Upper lobe of left lung (tissue), 6 donors: ENCODE results near the gene ZFYVE1. TPM values are rescaled to one million over a fixed set of nuclear protein-coding genes. Genes with fewer than 3 reads are reported as not detected.

Experiments
- ATAC-seq, 2 donors: fragments of 200-7000 bp; cut with Tn5 transposase; one replicate each; pipeline ENCODE4 v1.9.1; 2022; ENCODE audit warnings: mild to moderate bottlenecking in 2 of 2, moderate library complexity in 2 of 2; ENCODE audit not compliant: low FRiP score in 2 of 2
- DNase-seq, 2 donors: peaks; one replicate each; pipeline ENCODE4 v3.0.0-alpha.2; 2019 to 2020
- H3K27ac ChIP-seq, 4 donors: fragments of 200-600 bp; sonication (generic); one replicate each; pipeline ENCODE4 v1.5.1; 2016 to 2019
- H3K27me3 ChIP-seq, 4 donors: fragments of 200-600 bp; sonication (generic); one replicate each; pipeline ENCODE4 v1.5.1; 2017 to 2019
- H3K36me3 ChIP-seq, 4 donors: fragments of 200-600 bp; sonication (generic); one replicate each; pipeline ENCODE4 v1.5.1; 2016 to 2019
- H3K4me1 ChIP-seq, 4 donors: fragments of 200-600 bp; sonication (generic); one replicate each; pipeline ENCODE4 v1.5.1; 2018 to 2019
- H3K4me3 ChIP-seq, 4 donors: fragments of 200-600 bp; sonication (generic); one replicate each; pipeline ENCODE4 v1.5.1; 2017 to 2019; ENCODE audit warnings: mild to moderate bottlenecking in 2 of 4, moderate library complexity in 1 of 4
- H3K9me3 ChIP-seq, 4 donors: fragments of 200-600 bp; sonication (generic); one replicate each; pipeline ENCODE4 v1.5.1; 2018 to 2019
- CTCF ChIP-seq, 6 experiments: fragments of 450-650 bp in 4 of 6; fragments of 200-600 bp in 2 of 6; sonication (generic) in 2 of 6; IDR thresholded peaks; one replicate each; pipeline ENCODE4 v1.5.1; 2016 to 2019; ENCODE audit warnings: antibody characterized with exemption in 6 of 6
- EP300 ChIP-seq, 4 donors: sonication (generic); formaldehyde crosslinking; IDR thresholded peaks; one replicate each; pipeline ENCODE4 v1.5.1; 2017; ENCODE audit warnings: antibody characterized with exemption in 4 of 4, control low read depth in 2 of 4
- POLR2A ChIP-seq, 4 donors: fragments of 450-650 bp; IDR thresholded peaks; one replicate each; pipeline ENCODE4 v1.5.1; 2016 to 2017; ENCODE audit warnings: antibody characterized with exemption in 4 of 4, mild to moderate bottlenecking in 2 of 4
- POLR2AphosphoS5 ChIP-seq, 2 donors: sonication (generic); formaldehyde crosslinking; IDR thresholded peaks; one replicate each; pipeline ENCODE4 v1.5.1; 2017; ENCODE audit warnings: antibody characterized with exemption in 2 of 2
- WGBS, 2 donors: methylation state at CpG; one replicate each; pipeline ENCODE4 v1.1.5; 2017 to 2018; 5-methylcytosine and 5-hydroxymethylcytosine counted together
- small RNA-seq, 4 donors: library from RNA; depleted of rRNA; stranded (forward); fragments of <200 nt; gene quantifications; one replicate each; pipeline ENCODE3, GENCODE V24; 2016
- total RNA-seq, 6 donors: library from RNA; depleted of rRNA in 4 of 6; stranded (reverse); fragments of >200 nt in 4 of 6; gene quantifications; one replicate each; pipeline versions ENCODE4 v1.1.0 to v1.2.1, GENCODE V29; 2016 to 2021
- donor health status: DM: no; HTN: no; CAD: no; lungs with moderate emphysema.
- donor health status: DM: no; HTN: yes; CAD: no; lungs with severe emphysema.

Gene ZFYVE1
- total RNA-seq, 6 donors from 2014 or later, result 13.4 to 24.1 (median 22.0) TPM

GRCh38 chr14:72925171-72925759 is 101.6 kb downstream of the ZFYVE1 start:
- peak overlapping the region in 3 of 4 donors; percentile 84 to 92 (median 90) for H3K4me3 ChIP-seq
- H3K27ac ChIP-seq, result peak overlapping the region in 3 of 4 donors; percentile 5 to 31 (median 27)
- DNase-seq (no peak), ATAC-seq (no peak)
- H3K36me3 ChIP-seq, result no peaks in the 10 kb centered on the region
- TF ChIP-seq POLR2A (IDR thresholded peaks at IDR 0.05), result no peak
- no peaks in the 10 kb centered on the region for H3K9me3 ChIP-seq
- no peaks in the 10 kb centered on the region for H3K27me3 ChIP-seq
- peaks cover 7 to 21% (median 11%) of the 10 kb centered on the region in 4 donors for H3K4me1 ChIP-seq
- 81 to 82% methylated on average over 22 of the region's 22 CpGs for WGBS, 2 donors

GRCh38 chr14:72924337-72924736 is 102.6 kb downstream of the ZFYVE1 start:
- ATAC-seq, result no peak
- no peak for TF ChIP-seq POLR2AphosphoS5 (IDR thresholded peaks at IDR 0.05)
- no peak for TF ChIP-seq POLR2A (IDR thresholded peaks at IDR 0.05)
- TF ChIP-seq CTCF (IDR thresholded peaks at IDR 0.05), result no peak
- TF ChIP-seq EP300 (IDR thresholded peaks at IDR 0.05), result no peak
- no peak overlapping the region for H3K4me3 ChIP-seq
- 59 to 67% methylated on average over 5 of the region's 5 CpGs for WGBS, 2 donors
- no peaks in the 10 kb centered on the region for H3K36me3 ChIP-seq
- H3K27me3 ChIP-seq, result no peaks in the 10 kb centered on the region
- no peaks in the 10 kb centered on the region for H3K9me3 ChIP-seq
- peaks cover 7 to 21% (median 11%) of the 10 kb centered on the region in 4 donors for H3K4me1 ChIP-seq
- DNase-seq, result peak in 1 of 2 donors; percentile 70
- no peak overlapping the region for H3K27ac ChIP-seq

GRCh38 chr14:72921396-72921795 is 105.5 kb downstream of the ZFYVE1 start:
- Histone ChIP-seq H3K27me3 (no peaks in the 10 kb centered on the region), H3K27ac (no peak overlapping the region), H3K4me3 (no peak overlapping the region), H3K4me1 (peaks cover 0 to 9% (median 2%) of the 10 kb centered on the region in 4 donors), H3K9me3 (no peaks in the 10 kb centered on the region), H3K36me3 (no peaks in the 10 kb centered on the region)
- ATAC-seq (no peak), DNase-seq (no peak)
- TF ChIP-seq POLR2A (IDR thresholded peaks at IDR 0.05), result no peak
- TF ChIP-seq EP300 (IDR thresholded peaks at IDR 0.05), result no peak
- TF ChIP-seq CTCF (IDR thresholded peaks at IDR 0.05), result no peak
- TF ChIP-seq POLR2AphosphoS5 (IDR thresholded peaks at IDR 0.05), result no peak

GRCh38 chr14:72920008-72920407 is 106.9 kb downstream of the ZFYVE1 start:
- DNase-seq (no peak), ATAC-seq (no peak)
- 79 to 88% methylated on average over 2 of the region's 2 CpGs for WGBS, 2 donors
- Histone ChIP-seq H3K27ac (no peak overlapping the region), H3K27me3 (no peaks in the 10 kb centered on the region), H3K4me3 (no peak overlapping the region), H3K36me3 (no peaks in the 10 kb centered on the region), H3K4me1 (no peaks in the 10 kb centered on the region), H3K9me3 (no peaks in the 10 kb centered on the region)
- TF ChIP-seq POLR2AphosphoS5 (IDR thresholded peaks at IDR 0.05) (no peak), EP300 (IDR thresholded peaks at IDR 0.05) (no peak), POLR2A (IDR thresholded peaks at IDR 0.05) (no peak), CTCF (IDR thresholded peaks at IDR 0.05) (no peak)

Small RNA genes within 50 kb of the gene (small RNA-seq; reads per million reads assigned to genes)
- gene RN7SL586P, result 0 reads per million in 4 donors

Other genes with a start within 250 kb of the ZFYVE1 start
- gene DPF3, start 133.0 kb downstream of the ZFYVE1 start, total RNA-seq, result 1 to 10 TPM in 3 of 6 donors, under 1 TPM in 3; 0.30 to 1.3 (median 1.0) TPM
- gene DCAF4, start 100.6 kb downstream of the ZFYVE1 start, total RNA-seq, result 10 to 100 TPM; 15.4 to 46.1 (median 19.0) TPM
- 100 to 1,000 TPM in 2 of 6 donors, 10 to 100 TPM in 4; 53.8 to 320 (median 68.9) TPM for gene RBM25, start 31.4 kb upstream of the ZFYVE1 start, total RNA-seq
- gene PSEN1, start 109.4 kb upstream of the ZFYVE1 start, total RNA-seq, result 10 to 100 TPM; 31.1 to 68.9 (median 56.8) TPM
- gene PAPLN, start 210.4 kb upstream of the ZFYVE1 start, total RNA-seq, result 10 to 100 TPM; 10.3 to 62.9 (median 16.5) TPM